MV-4-11 (cell line): Measurements from ENCODE around the gene FGF19.

Source experiments
- DNase-seq: peaks from one replicate; lab custom pipeline; 2025; lab: John Stamatoyannopoulos, UW

FGF19 gene

DNA sequence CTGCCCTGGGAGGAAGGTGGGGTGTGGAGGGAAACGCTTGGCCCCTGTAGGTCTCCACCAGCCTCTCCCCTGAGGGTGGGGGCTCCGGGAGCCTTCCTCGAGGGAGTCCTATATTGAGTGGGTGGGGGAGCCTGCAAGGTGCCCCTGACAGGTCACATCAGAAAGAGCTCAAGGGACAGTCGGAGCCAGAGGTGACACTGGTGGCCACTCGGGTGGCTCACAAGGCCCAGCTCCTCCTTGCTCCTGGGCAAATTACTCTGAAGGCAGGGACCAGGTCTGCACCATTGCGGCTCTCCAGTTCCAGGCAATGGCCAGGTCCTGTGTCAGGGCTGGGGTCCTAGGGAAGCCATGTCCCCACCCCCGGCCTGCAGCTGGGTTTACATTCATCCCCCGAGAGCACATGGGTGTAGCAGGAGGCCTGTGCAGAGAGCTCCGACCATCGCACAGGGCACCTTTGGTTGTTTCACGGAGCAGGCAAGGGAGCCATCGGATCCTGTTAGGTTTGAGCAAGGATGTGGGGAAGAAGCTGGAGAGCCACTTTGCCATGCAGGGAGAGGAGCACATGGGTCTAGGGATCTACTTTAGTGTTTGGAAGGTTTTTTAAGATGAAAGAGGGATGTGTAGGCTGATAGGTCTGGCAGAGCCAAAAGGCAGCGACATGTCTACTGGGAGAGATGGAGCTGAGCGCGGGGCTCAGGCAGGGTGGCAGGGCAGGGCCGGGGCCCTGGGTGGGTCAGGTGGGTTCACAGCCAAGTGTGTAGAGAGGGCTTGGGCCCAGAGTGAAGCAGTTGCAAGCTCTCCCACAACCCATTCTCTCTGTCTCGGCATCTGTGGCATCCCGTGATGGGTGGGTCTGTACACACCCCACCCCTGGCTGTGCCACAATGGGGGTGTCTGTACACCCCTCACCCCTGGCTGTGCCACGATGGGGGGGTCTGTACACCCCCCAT, 48.1 kb downstream of the FGF19 start:
- DNase-seq: no peak

DNA sequence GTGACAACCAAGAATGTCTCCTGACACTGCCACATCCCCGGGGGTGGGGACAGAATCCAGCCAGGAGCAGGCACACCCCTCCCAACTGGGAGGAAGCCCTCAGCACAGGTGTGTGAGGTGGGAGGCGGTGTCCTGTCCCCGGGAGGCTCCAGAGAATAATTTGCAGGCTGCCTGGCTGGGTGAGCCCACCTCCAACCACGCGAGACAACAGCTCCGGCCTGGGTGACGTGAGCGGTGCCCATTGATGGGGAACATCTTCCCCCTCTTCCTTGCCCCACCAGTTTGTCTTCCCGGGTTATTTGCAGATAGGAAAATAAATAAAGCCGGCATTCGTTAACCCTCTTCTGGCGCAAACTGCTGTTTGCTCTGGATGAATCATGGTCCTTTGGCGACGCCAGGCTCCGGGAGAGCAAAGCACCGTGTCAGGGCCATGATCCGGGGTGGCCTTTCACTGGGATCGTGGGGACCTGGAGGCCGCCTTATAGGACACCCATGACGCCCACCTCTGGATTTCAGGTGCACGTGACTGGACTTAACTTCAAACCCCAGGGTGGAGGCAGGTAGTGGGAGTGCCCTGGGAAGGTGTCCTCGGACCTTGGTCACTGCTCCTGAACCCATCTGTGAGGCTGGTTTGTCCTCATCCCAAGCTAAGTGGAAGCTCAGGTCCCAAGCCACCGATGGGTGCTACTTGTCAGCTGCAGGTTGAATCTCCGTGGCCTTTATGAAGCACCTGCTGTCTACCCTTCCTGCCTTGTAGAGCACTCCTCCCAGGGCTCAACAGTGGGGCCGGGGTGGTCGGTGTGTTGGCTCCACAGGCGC, 49.0 kb downstream of the FGF19 start:
- no peak for DNase-seq

DNA sequence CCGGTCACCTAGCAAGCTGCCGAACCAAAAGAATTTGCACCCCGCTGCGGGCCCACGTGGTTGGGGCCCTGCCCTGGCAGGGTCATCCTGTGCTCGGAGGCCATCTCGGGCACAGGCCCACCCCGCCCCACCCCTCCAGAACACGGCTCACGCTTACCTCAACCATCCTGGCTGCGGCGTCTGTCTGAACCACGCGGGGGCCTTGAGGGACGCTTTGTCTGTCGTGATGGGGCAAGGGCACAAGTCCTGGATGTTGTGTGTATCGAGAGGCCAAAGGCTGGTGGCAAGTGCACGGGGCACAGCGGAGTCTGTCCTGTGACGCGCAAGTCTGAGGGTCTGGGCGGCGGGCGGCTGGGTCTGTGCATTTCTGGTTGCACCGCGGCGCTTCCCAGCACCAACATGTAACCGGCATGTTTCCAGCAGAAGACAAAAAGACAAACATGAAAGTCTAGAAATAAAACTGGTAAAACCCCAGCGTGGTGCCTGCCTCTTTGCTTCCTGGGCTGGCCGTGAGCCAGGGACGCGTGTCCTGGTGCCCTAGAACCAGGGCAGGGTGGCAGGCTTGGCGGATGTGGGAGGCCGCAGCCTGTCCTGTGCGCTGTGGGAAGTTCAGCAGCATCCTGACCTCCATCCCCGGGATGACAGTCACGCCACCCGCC, 49.7 kb downstream of the FGF19 start:
- DNase-seq: no peak

DNA sequence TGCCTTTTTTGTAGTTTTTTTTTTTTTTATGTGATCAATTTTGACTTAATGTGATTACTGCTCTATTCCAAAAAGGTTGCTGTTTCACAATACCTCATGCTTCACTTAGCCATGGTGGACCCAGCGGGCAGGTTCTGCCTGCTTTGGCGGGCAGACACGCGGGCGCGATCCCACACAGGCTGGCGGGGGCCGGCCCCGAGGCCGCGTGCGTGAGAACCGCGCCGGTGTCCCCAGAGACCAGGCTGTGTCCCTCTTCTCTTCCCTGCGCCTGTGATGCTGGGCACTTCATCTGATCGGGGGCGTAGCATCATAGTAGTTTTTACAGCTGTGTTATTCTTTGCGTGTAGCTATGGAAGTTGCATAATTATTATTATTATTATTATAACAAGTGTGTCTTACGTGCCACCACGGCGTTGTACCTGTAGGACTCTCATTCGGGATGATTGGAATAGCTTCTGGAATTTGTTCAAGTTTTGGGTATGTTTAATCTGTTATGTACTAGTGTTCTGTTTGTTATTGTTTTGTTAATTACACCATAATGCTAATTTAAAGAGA, 50.3 kb downstream of the FGF19 start:
- no peak for DNase-seq

DNA sequence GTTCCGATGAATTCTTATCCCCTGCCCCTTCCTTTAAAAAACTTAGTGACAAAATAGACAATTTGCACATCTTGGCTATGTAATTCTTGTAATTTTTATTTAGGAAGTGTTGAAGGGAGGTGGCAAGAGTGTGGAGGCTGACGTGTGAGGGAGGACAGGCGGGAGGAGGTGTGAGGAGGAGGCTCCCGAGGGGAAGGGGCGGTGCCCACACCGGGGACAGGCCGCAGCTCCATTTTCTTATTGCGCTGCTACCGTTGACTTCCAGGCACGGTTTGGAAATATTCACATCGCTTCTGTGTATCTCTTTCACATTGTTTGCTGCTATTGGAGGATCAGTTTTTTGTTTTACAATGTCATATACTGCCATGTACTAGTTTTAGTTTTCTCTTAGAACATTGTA, 50.8 kb downstream of the FGF19 start:
- no peak for DNase-seq

DNA sequence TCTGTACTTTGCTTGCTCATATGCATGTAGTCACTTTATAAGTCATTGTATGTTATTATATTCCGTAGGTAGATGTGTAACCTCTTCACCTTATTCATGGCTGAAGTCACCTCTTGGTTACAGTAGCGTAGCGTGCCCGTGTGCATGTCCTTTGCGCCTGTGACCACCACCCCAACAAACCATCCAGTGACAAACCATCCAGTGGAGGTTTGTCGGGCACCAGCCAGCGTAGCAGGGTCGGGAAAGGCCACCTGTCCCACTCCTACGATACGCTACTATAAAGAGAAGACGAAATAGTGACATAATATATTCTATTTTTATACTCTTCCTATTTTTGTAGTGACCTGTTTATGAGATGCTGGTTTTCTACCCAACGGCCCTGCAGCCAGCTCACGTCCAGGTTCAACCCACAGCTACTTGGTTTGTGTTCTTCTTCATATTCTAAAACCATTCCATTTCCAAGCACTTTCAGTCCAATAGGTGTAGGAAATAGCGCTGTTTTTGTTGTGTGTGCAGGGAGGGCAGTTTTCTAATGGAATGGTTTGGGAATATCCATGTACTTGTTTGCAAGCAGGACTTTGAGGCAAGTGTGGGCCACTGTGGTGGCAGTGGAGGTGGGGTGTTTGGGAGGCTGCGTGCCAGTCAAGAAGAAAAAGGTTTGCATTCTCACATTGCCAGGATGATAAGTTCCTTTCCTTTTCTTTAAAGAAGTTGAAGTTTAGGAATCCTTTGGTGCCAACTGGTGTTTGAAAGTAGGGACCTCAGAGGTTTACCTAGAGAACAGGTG, 51.8 kb downstream of the FGF19 start:
- DNase-seq: no peak

DNA sequence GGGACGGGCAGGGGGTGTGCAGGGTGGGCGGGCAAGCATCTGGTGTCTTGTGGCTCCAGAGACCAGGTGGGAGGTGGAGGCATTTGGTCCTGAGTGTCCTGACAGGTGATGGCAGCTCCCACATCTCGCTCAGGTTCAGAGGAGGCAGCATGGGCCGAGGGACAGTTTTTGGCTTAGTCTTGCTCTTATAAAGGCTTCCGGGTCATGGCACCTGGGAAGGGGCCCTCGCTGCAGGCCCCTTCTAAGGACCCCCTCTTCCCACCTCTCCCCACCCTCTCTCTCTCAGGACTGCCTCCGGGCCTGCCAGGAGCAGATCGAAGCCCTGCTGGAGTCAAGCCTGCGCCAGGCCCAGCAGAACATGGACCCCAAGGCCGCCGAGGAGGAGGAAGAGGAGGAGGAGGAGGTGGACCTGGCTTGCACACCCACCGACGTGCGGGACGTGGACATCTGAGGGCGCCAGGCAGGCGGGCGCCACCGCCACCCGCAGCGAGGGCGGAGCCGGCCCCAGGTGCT, 52.9 kb downstream of the FGF19 start:
- no peak for DNase-seq

DNA sequence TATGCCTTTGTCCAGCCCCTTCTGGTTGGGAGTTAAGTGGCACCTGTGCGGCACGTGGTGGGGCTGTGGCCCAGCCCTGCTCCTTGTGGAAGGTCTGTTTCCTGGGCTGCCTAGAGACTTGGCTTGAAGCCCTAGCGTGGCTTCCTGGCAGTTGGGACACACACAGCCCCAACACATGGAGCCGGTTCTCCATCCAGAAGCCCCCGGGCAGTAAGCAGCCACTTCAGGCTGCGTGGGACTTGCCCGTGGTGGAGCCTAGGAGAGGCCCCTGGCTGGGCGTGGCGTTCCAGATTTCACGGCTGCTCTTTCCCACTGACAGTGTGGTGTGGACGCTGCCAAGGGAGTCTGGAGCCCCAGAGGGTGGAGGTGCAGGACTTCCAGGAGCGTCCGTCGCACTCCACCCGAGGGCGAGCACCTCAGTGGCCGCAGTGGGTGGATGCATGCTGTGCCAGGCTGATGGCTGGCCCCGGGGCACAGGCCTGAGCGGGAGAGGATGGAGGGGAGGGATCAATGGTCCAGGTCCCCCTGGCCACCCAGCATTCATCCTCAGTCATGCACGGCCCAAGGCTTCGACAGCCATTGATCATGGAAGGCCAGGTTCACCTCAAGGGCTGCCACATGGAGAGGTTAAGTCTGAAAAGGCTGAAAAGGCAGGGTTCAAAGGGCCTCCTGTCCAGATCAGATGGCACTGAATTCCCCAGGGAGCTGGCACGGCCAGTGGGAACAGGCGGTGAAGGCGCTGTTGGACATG, 53.6 kb downstream of the FGF19 start:
- DNase-seq: no peak

DNA sequence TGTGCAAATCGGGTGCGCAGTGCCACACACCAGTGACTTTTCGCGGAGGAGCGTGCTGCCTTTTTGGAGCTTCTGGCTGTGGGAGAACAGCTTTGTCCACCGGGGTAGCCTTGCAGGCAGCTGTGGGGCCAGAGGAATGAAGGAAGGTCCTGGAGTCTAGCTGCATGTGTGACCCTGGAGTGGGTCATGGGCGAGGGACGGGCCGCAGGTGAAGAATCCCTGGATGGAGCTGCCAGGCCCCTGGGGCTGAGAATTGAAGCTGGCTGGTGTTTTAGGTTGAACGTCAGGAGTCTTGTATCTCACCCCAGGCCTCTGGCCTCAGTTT, 54.3 kb downstream of the FGF19 start:
- DNase-seq: no peak

DNA sequence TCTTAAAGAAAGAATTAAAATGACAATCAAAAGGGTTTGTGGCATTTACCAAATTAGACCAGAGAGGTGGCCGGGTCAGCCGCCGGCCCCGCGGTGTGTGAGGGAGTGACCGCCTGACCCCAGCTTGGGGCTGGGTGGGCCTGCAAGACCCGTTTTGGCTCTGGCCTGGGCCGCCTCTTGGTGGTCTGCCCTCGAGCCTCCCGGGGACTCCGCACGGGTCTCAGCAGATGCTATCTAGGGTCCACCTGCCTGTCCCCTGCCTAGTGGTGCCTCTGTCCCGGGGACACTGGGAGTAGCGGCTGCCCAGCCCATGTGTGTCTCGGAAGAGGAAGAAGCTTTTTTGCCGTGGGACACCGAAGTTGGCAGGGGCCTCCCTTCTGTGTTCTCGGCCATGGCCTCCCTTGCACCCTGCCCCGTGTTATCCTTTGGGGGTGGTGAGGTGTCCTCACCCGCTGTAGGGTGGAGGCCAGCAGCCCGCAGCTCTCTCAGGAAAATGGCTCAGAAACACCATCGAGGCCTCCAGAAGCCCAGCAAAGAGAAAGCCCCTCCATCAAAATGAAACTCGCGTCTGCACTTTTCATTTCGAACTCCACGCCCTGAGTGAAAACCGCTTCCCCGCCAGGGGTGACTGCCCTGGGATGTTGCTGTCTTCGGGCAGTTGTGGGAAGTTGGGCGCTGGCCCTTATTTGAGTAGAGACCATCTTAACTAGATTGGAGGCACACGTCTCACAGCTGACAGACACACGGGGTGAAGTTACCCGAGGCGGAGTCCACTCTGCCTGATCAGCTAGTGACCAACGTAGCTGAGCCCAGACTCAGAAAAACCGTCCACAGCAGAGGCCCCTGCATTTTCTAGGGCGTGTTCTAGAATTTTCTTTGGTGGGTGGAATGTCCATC, 54.9 kb downstream of the FGF19 start:
- no peak for DNase-seq
